ENCODE measurements around the gene ZNF609.
A peak's percentile ranks its signal among the peaks of the same experiment; 100 is the strongest.
"Not testable (repeated sequence)": the region's sequence is repeated elsewhere in the genome, so short reads cannot be mapped to it uniquely, and the experiment has no call there.

ZNF609 gene

GRCh38 chr15:64459066-64459781, 1.2 kb upstream of the ZNF609 start:
- DNase-seq = no peak

- DNase-seq = peak; percentile 71
Measured at GRCh38 chr15:64460724-64461720, 644 bp downstream of the ZNF609 start.

DNA sequence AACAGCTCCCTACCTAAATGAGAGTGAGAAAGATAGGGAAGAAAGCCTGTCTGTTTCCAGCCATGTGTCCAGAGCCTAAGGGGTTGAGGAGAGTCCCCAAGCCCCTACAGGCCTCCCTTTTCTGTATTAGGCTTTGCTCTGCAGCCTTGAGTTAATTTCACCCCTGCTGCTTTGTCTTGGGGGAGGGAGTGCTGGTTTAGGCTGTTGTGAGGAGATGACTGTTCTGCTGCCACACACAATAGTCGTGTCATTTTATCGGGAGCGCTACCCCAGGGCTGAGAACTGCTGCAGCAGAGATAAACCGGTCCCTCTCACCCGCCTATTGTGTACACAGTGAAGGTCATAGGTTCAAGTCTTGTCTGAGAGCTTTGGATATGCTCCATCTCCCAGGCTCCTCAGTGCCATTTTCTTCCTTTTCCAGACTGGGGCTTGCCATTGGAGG, 1.4 kb downstream of the ZNF609 start:
- DNase-seq = peak; percentile 64

GRCh38 chr15:64462492-64462891, 2.1 kb downstream of the ZNF609 start:
- no peak for DNase-seq

- no peak for DNase-seq
Measured at GRCh38 chr15:64464276-64465005, 4.1 kb downstream of the ZNF609 start.

DNA sequence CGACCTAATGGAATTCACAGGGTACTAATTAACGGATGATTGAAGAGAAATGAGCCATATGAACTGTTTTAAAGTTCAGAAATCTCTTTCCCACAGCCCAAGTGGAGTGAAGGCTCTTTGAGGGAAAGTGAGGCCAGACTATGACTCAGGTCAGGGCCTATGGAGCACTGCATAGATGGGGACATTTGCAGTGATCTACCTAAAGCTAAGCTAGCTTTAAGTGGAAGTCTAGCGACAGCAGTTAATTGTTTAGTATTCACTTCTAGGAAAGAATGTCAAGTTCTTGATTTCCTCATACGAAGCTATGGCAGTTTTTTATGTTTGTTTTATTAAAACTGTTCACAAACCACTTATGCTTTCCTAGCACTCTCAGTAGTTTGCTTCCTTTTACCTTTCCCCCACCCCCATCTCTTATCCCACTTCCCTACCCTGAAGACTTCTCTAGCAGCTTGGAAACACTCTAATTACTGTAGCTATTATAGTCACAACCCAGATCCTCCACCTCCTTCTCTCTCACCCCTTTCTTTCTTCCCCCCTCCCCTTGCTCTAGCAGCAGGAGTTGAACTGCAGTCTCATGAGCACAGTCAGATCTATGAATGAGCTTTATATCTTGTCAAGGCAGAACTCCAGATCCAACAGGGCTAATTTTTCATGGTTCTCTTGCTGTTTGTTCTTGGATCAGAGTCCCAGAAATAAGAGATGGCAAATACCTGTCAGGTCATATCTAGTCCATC, 6.2 kb downstream of the ZNF609 start:
- DNase-seq = no peak

DNA sequence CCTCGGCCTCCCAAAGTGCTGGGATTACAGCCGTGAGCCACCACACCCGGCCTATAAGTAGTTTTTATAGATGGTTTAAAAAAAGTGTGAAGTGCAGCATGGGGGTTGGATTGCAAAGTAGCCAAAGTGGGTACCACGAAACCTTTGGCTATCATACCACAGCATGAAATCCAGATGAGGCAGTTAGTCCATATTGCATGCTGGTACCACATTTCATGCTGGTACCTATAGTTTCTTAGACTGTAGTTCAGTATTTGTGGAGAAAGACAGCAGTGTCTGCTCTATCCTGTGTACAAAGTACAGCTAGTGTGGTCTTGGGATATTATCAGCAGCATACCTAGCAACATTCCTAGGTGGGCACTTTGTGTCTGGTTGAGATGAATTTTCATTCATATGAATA, 11.8 kb downstream of the ZNF609 start:
- no peak for DNase-seq

GRCh38 chr15:64474846-64475245, 14.5 kb downstream of the ZNF609 start:
- no peak for DNase-seq

DNA sequence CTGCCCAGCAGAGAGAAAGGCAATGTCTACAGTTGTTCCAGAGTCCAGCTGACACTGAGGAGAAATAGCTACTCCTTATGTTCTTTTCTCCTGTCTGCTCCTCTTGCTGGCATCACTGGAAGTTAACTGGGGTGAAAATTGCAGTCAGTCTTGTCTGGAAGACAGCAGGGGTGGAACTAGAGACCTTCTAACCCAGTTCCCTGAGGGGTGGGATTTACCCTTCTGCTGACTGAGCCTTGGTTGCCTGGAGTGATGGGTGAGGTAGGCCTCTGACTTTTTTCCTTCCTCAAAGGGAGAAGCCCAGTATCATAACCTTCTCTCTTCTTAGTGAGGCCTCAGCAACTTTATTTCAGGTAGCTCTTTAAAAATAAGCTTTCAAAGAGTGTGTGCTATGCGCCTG, 16.2 kb downstream of the ZNF609 start:
- DNase-seq = no peak

GRCh38 chr15:64478863-64479262, 18.5 kb downstream of the ZNF609 start:
- DNase-seq = no peak

GRCh38 chr15:64480891-64481290, 20.5 kb downstream of the ZNF609 start:
- no peak for DNase-seq

- DNase-seq = no peak
Measured at GRCh38 chr15:64483749-64484148, 23.4 kb downstream of the ZNF609 start.

- DNase-seq = no peak
Measured at GRCh38 chr15:64485796-64486195, 25.4 kb downstream of the ZNF609 start.

GRCh38 chr15:64490598-64491259, 30.4 kb downstream of the ZNF609 start:
- no peak for DNase-seq

DNA sequence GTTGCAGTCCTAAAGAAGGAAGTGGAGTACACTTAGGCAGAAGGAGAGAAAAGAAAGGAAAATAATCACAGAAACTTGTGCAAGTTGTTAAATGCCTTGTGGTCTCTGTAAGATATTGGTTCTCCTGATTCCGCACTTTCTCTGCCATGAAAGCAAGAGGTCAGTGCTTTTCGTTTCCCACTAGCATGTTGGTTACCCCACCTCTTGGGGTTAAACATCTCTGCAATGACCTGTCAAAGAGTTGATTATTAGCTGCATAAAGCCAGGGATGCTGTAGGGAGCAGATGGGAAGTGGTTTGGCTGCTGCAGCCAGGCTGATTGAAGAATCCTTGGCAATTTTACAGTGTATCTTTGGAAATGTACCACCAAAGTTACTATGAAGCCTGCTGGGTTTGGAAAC, 33.3 kb downstream of the ZNF609 start:
- DNase-seq = no peak

DNA sequence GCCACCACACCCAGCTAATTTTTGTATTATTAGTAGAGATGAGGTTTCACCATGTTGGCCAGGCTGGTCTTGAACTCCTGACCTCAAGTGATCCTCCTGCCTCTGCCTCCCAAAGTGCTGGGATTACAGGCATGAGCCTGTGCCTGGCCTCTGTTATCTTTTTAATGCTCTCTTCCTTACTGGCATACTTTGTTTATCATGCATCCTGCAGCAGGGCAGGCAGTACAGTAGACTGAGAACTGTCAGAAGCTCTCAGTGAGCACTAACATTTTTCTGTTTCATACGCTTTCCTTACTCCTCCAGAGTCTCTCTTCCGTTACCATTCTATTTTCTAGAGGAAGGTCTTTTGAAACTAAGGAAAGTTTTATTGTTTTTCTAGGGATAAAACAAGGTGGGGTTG, 35.6 kb downstream of the ZNF609 start:
- not testable (repeated sequence) for DNase-seq

DNA sequence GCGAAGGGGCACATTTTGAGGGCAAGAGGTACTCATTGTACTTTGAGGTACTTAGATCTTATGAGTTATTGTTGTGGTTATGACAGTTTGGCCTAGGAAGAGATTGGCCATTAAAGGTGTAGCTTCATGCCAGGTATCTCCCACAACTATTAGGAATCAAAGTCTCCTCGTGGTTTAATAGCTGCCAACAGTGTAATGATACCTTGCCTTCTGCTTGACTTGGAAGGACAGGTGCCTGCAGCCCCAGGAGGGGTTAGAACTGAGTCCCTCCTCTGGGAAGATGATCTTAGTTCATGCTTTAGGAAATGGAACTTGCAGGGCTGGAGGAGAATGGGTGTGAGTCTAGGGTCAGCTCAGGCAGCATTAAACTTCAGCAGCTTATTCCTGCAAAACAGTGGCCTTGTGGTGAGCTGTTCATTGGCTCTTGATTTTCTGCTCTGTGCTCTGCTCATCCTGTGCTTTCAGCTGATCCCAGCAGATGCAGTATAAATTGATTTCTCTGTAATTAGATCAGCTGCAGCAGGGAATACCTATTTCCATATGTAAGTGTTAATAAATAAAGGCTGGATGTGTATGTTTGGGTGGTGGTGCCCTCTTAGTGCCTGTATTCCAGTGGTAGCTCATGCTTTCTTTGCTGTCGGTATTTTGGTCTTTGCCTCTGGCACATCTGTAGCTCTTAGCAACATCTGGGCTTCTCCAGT, 40.5 kb downstream of the ZNF609 start:
- no peak for DNase-seq

DNA sequence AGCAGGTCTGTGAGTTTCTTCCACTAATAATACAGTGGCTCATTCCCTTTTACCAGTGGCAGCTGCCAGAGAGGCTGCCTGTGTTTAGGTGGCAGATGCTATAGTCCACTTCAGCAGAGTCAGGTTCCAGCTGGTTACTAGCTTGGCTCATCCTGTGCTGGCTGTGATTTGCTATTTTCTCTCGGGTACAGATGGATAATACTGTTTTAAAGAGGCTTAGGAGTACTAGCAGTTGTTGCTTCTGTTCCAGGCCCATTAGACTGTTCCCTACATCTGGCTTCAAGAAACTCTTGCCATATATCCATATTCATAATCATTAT, 41.0 kb downstream of the ZNF609 start:
- no peak for DNase-seq

GRCh38 chr15:64502151-64502550, 41.8 kb downstream of the ZNF609 start:
- DNase-seq = no peak

GRCh38 chr15:64502551-64502950, 42.2 kb downstream of the ZNF609 start:
- no peak for DNase-seq

DNA sequence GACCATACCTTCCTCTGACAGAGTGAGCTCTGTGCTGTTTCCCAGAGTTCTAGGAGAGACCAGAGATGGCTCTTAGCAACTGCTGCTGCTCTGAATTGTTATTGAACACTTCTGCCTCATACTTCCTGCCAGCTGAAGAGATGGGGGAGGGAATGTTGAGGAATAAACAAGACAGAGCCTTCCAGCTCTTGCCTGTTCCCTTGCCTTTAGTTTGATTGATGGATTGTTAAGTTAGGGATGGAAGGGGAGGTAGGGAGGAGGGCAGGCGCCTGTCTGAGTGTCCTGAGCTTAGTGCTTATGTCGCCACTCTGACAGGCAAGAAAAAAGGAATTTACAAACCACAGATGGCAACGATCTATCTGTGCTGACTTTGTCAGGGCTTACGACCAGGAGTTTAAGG, 42.8 kb downstream of the ZNF609 start:
- no peak for DNase-seq

DNA sequence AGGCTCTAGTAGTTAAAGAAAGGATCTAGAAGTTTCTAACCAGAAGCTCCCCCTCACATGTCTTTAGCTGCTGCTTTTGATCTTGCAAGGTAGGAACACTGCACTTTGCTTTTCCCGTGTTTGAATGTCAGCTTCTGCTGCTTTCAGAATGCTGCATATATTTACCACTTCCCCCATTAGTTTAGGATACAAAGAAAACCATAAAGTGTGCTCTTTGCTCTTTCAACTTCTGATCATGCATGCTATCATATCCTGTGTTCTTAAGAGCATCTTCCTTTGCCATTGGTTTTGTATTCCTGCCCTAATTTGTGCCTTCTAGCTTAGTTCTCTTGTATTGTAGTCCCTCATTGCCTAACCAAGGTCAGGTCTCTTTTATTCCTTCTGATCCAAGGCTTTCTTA, 43.3 kb downstream of the ZNF609 start:
- DNase-seq = no peak
